HG02973 (cell line): ENCODE results near the gene ZSCAN9.

Experiments
- ATAC-seq: cut with Tn5 transposase; IDR thresholded peaks from one replicate; pipeline ENCODE4 v1.9.1; 2021; ENCODE audit warnings: moderate library complexity; ENCODE audit not compliant: unreplicated experiment

Gene ZSCAN9

GRCh38 chr6:28220257-28221133 lies 4.6 kb upstream of the ZSCAN9 start:
- ATAC-seq = no peak

DNA sequence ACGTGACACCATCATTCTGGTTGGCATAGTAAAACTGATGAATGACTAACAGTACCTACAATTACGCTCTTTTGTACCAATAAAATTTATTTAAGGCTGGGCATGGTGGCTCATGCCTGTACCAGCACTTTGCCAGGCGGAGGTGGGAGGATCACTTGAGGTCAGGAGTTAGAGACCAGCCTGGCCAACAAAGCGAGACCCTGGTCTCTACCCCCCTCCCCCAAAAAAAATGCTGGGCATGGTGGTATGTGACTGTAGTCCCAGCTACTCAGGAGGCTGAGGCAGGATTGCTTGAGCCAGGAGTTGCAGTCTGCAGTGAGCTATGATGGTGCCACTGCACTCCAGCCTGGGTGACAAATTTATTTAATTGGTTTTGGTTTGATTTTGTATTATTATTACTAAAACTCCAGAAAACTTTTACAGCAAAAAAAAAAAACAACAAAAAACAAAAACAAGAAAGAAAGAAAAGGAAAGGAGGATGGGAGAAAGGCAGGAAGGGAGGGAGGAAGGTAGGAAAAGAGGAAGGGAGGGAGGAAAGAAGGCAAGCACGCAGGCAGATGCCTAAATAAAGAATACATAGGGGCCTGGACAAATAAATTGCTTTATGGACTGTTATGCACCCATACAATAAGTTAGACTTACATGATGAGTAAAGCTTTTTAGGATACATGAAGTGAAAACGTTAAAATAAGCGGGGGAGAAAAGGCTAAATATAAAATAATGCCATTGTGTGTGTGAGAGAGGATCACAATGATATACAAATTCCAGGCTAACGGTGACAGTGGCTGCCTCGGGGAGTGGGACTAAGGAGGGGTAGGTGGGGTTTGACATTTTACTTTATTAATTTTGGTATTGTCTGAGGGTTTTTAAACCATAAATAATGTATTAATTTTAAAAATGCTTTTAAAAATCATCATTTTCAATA lies 682 bp upstream of the ZSCAN9 start:
- ATAC-seq = no peak

- ATAC-seq = no peak
Measured at GRCh38 chr6:28226460-28226859, 1.4 kb downstream of the ZSCAN9 start.

GRCh38 chr6:28232785-28233184 lies 7.7 kb downstream of the ZSCAN9 start:
- no peak for ATAC-seq

GRCh38 chr6:28235912-28236452 lies 10.9 kb downstream of the ZSCAN9 start:
- no peak for ATAC-seq

- no peak for ATAC-seq
Measured at GRCh38 chr6:28239636-28240035, 14.6 kb downstream of the ZSCAN9 start.

- no peak for ATAC-seq
Measured at GRCh38 chr6:28240471-28240870, 15.4 kb downstream of the ZSCAN9 start.

GRCh38 chr6:28243946-28244345 lies 18.9 kb downstream of the ZSCAN9 start:
- no peak for ATAC-seq

DNA sequence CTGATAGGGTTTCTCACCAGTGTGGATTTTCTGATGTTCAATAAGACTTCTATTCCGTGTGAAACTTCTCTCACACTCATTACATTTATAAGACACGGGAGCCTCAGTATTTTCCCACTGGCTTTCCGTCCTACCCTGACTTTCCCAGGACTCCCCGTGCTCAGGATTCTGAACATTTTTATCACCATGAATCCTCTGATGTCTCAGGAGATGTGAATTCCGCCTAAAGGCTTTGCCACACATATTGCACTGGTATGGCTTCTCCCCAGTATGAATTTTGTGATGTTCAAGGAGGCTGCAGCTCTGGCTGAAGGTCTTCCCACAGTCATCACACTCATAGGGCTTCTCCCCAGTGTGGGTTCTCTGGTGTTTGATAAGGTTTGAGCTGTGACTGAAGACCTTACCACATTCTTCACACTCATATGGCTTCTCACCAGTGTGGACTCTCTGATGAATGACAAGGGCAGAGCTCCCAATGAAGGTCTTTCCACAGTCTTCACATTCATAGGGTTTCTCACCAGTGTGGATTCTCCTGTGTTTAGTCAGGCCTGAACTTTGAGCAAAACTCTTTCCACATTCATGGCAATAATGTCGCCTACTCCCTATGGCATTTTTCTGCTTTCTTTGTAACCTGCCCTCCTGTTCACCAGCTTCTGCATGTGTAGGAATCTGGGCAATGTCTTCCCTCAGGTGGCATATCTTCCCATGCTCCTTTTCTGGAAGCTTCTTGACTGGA lies 20.3 kb downstream of the ZSCAN9 start:
- no peak for ATAC-seq

DNA sequence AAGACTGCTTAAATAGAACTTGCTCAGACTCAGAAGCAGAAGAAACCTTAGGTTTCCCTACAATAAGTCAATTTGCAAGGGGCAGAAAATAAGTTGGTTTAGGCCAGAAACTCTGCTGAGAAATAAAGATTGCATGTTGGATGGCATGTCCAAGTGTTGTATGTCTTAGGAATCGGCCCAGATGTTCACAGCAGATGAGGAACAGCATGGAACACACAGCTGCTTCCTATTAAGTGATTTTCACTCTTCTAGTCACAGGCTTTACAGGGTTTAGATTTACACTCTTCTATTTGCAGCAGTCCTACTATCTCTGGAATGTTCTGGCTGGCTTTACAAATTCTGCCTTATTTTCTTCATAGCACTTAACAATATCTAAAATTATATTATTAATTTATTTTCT lies 23.8 kb downstream of the ZSCAN9 start:
- ATAC-seq = no peak

GRCh38 chr6:28250747-28251146 lies 25.7 kb downstream of the ZSCAN9 start:
- no peak for ATAC-seq

GRCh38 chr6:28251661-28252008 lies 26.6 kb downstream of the ZSCAN9 start:
- ATAC-seq = peak; percentile 39

GRCh38 chr6:28252009-28252975 lies 27.2 kb downstream of the ZSCAN9 start, which contains the start of gene ZKSCAN4:
Gene ZKSCAN4, minus strand, starts transcription at chr6:28252269. Its CDS starts 289 bp downstream, at chr6:28251980.
- peak; percentile 72 for ATAC-seq

DNA sequence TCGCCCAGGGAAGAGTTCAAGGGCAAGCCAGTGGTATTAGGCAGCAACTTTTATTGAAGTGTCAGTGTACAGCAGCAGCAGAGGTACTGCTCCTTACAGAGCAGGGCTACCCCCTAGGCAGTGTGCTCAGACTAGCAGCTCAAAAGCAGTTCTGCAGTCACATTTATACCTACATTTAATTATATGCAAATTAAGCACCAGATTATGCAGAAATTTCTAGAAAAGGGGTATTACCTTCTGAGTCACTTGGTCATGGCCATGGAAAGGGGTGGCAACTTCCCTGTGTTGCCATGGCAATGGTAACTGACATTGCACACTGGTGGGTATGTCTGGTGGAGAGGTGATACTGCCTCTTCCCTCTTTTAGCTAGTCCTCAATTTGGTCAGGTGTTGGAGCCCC lies 29.0 kb downstream of the ZSCAN9 start:
- ATAC-seq = no peak

DNA sequence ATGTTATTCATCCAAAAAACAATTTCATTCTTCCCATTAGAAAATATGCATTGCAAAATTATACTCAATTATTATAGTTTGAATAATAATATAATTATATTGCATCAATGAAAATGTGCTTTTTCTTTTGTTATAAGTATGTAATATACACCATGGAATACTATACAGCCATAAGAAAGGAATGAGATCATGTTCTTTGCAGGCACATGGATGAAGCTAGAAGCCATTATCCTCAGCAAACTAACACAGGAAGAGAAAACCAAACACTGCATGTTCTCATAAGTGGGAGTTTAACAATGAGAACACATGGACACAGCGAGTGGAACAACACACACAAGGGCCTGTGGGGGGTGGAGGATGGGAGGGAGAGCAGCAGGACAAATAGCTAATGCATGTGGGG lies 32.0 kb downstream of the ZSCAN9 start:
- no peak for ATAC-seq

DNA sequence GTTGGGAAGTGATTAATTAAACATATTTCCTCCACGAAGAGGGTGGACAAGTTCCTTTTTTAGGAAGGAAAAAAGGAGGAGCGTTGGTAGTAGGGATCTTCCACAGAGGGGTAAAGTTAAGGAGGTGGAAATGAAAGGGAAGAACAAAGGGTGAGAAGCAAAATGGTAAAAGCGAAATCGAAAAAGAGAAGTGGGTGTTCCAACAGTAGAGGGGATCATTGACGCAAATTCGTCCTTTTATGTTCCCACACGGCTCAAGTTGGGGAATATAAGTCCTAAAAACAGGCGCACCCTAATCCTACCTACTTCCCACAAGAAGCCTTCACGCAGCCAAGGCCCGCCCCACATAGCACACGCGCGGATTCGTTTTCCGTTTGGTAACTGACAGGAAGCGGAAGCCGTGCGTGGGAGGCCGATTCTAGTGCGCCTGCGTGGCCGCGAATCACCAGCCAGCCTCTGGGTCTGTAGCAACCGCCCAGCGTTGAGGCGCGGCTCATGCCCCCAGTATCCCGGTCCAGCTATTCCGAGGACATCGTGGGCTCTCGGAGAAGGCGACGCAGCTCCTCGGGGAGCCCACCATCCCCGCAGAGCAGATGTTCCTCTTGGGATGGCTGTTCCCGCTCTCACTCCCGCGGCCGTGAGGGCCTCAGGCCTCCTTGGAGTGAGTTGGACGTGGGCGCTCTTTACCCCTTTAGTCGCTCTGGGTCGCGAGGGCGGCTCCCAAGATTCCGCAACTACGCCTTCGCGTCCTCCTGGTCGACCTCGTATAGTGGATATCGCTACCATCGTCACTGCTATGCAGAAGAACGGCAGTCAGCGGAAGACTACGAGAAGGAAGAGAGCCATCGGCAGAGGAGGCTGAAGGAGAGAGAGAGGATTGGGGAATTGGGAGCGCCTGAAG lies 34.1 kb downstream of the ZSCAN9 start, which contains the start of gene NKAPL:
NKAPL (plus strand) TSS at position 421 of the 901 bp plus-strand sequence; CDS start at position 496, 75 bp downstream.
- ATAC-seq = no peak

- no peak for ATAC-seq
Measured at GRCh38 chr6:28263922-28264321, 38.8 kb downstream of the ZSCAN9 start.

GRCh38 chr6:28264834-28265401 lies 39.8 kb downstream of the ZSCAN9 start:
- no peak for ATAC-seq
